ENCODE data around the gene PRKRA.
"Not testable (repeated sequence)": the region's sequence is repeated elsewhere in the genome, so short reads cannot be mapped to it uniquely, and the experiment has no call there.

Gene PRKRA

DNA sequence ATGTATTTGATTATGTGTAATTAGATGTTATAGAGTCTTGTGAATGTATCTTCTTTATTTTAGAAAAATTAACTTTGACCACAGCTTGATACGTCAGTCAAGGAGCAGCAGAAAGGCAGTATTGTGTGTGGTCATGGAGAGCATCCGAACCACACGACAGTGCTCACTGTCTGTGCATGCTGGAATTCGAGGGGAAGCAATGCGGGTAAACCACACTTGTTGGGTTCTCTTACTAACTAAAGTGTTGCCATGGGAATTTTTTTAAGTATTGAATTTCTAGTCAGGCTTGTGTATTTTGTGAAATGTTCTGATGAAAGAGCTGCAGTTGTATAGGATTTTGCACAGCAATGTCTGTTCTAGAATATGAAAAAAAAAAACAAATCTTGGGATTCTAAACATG, 5.0 kb upstream of the PRKRA start:
- DNase-seq = no peak

DNA sequence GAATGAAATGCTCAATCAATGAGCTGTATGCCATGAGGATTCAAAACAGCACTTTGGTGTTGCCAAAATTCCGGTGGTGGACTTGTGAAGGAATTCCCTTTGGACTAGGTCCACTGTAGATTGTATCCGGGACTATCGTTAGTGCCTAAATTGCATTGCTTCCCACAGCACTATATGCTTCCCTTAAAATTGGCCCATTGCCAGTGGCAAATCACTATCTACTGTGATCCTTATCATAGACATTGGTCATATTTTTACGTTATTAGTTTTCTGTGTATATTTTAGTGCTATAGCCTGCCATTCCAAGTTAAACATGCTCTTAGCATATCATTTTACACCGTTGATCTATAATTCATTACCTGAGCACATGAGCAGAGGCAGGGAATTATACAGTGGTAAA, 1.9 kb upstream of the PRKRA start:
- DNase-seq = no peak

DNA sequence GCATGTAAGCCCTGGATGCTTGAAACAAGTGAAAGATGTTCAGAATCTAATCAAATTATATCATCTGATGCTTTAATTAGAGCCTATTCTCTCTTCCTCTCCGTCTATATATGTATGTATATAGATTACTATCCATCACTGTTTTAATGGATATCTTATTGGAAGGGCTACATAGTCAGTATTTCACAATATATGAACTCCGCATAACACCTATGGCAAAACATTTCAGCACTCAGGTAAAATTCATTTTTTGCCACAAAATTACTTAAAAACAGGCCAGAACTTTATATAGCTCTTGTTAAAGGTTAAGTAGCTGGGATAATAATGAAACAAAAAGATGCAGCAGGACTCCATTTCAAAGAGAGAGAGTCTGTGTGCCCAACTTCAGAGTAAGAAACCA, 1.4 kb upstream of the PRKRA start:
- no peak for DNase-seq

DNA sequence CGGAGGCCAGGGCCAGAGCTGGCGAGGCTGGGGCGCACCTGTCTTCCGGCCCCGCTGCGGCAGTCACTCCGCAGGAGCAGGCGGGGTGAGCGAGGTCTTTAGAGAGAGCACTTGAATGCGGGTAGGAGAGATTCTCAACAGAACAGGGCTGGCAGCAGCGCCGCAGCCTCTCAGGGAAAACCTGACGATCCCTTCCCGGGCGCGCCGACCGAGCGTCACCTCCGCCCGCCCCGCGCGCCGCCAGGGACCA, 526 bp downstream of the PRKRA start:
- DNase-seq = no peak

DNA sequence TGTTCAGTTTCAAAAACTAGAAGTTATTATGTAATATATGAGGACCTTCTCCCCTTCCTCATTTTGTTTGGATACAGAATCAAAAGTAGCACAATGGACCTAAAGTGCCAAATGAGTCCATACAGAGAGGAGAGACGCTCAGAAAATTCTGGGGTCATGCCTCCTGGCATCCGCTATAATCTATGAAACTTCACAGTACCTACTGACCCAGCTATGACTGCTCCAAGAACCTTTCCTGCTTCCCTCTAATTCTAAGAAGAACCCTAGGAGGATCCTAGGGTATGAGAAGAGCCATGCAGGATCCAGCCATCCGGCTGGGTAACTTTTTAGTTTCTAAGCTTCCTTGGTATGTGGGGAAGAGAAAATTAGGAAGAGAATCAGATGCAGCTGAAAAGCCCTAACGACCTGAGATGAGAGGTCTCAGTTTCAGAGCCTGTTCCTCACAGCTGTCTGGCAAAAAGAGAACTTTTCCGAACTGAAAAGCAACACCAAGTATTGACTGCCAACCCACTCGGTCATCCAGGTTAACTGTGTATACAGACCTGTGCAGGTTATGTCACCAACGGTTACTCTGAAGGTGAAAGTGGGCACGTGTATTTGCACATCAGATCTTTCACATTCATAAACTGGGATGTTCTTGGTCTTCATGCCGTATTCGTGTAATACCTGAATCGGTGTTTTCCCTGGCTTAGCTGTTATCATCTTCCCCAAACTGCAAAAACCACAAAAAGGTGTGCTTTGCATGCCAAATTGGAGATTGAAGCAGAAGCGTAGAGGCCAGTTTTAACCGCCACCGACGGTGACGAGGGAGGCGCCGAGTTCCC, 1.1 kb downstream of the PRKRA start:
- no peak for DNase-seq

GRCh38 chr2:178448968-178449661, 1.9 kb downstream of the PRKRA start:
- no peak for DNase-seq

GRCh38 chr2:178441426-178441825, 9.5 kb downstream of the PRKRA start:
- DNase-seq = no peak

DNA sequence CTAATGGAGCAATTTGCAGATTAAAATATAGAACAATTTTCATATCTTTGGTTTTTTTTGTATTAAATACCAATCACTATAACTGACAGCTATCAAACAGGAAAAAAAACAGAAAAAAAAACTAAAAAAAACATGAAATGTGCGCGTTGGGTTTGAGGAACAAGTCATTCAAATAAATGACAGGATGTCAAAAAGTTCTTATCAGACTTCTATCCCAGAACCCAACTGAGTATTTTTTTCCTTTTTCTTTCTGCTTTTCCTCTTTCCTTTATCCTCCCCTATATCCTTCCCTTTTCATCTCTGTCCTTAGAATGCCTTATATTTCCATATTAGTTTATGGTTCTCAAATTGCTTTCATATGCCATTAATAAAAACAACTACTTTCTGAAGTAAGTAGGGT, 14.3 kb downstream of the PRKRA start:
- no peak for DNase-seq

DNA sequence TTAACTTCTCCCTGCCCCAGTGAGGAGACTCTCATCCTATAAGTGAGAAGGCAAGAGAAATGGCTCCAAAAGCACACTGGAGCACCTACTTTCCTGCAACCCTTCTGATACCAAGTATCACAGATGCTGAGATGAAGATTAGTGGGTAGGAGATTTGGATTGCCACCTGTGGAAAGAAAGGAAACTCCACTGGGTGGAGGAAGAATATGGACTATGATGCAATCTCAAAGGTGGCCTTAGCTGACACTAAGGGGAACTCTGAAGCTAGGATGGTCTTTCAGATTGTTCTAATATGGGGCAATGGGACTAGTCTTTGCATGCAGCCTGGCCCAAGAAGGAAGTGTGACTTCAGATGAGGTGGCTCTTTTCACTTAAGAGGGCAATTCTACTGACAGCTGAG, 21.6 kb downstream of the PRKRA start:
- DNase-seq = no peak

GRCh38 chr2:178428396-178428806, 22.6 kb downstream of the PRKRA start:
- no peak for DNase-seq

DNA sequence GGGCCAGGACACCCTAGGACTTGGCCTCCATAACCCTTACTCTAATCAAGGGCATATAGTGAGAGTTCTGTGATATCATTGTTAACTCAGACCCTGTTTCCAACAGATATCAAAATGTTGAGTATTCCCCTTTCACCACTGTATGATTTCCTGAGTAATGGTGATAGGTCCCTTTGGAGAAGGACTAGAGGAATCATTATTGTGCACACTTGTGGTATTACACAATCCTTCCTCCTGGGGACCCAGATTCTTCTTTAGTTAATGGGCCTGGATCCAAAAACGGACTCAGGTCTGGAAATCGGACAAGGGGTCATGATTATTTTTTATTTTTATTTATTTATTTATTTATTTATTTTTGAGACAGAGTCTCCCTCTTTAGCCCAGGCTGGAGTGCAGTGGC, 23.5 kb downstream of the PRKRA start:
- DNase-seq = no peak

DNA sequence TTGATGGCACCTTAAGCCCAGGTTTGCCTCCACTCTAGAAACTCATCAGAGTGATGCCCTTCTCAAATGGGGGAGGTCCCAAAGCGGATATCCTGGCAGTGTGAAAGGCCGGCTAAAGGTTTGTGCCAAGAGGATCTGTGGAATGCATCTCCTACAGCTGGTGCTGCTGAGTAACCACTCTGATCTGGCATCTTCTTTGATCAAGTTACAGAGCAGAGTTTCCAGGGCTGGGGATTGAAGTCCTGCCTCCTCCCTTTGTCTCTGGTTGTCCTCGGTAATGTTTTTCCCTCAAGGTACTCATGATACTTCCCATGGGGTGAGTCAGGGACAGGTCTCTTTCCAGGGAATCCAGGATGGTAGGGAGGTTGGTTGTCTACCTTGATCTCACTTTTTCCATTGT, 24.6 kb downstream of the PRKRA start:
- no peak for DNase-seq

GRCh38 chr2:178425255-178425827, 25.6 kb downstream of the PRKRA start:
- DNase-seq = no peak

DNA sequence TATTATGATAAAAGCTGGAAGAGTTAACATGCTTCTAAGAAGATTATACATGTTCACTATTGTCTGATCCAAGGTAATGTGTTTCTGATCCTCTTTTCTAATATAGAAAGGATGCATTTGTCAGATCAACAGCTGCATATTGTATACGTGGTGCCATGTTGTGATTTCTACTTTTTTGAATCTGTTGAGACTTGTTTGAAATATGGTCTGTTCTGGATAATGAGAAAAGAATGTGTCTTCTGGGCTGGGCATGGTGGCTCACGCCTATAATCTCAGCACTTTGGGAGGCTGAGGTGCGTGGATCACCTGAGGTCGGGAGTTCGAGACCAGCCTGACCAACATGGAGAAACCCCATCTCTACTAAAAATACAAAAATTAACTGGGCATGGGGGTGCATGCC, 27.2 kb downstream of the PRKRA start:
- not testable (repeated sequence) for DNase-seq

DNA sequence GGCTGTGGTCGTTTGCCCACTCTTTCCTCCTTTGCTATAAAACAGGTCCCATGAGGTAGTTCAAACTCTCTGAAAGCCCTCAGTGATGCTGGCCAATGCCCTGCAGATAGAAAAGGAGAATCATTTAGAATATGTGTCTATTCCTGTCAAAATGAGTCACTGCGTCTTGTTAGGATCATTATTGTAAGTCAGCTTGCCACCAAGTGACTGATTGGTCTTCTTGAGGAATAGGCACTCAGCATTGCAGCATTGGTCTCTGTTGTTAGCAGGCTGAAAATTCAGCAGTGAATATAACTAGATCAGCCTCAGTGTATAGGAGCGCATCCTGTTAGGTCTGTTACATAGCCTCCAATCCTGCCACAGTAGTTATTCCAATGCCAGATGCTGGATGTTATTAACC, 28.9 kb downstream of the PRKRA start:
- DNase-seq = no peak

DNA sequence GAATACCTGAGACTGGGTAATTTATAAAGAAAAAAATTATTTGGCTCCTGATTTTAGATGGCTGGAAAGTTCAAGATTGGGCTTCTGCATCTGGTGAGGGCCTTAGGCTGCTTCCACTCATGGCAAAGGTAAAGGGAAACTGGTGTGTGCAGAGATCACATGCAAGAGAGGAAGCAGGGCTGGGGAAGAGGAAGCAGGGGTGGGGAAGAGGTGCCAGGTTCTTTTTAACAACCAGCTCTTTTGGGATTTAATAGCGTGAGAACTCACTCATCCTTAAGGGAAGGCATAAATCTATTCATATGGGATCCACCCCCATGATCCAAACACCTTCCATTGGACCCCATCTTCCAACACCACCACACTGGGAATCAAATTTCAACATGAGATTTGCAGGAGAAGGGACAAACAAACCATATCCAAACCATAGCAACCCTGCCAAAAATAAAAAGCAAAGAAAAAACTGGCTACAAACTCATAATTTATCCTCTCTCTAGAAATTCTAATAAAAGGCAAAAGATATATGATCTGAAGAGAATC, 30.4 kb downstream of the PRKRA start:
- no peak for DNase-seq

DNA sequence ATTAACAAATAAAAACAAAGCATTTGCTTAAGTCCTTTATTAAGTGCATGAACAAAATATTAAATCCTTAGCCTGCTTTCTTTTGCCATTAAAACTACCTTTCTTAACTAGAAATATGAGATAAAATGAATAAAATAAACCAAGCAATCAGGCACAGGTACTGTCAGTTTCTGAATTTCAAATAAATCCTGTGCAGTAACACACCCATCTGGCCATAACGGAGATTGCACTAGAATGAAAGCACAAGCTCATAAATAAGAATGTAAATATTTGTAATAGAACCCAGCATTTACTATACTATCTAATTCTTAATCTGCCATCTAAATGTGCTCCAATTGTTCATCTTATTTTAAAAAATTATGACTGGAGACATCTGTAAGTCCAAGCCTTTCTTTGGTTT, 31.9 kb downstream of the PRKRA start:
- peak; percentile 5 for DNase-seq

DNA sequence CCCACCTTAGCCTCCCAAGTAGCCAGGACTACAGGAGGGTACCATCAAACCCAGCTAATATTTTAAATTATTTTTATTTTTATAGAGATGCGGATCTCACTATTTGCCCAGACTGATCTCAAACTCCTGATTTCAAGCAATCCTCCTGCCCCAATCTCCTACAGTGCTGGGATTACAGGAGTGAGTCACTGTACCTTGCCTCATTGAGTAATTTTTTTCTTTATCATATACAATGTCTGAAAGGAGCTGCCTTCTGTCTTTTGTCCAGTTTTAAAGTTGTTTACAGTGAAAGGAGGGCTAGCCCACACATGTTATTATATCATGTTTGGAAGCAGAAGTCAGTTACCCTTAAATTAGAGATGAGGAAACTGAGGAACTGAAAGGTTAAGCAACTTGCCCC, 32.5 kb downstream of the PRKRA start:
- no peak for DNase-seq

GRCh38 chr2:178417916-178418315, 33.1 kb downstream of the PRKRA start:
- DNase-seq = no peak

DNA sequence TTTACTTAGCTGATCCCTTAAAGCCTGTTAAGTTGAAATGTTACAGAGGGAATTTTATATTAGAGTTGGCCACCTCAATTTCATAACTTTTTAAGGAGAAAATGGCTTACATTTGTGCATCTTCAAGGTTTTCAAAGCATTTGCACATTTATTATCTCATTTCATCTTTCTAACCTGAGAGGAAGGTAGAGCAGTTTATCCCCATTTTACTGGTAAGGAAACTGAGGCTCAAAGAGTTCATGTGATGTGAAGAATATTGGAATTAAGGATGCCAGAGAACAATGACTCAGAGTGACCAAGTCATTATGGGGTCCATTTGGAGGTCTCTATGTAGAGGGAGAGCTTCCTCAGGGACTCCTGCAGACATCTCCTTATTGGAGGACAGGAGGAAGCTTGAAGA, 35.0 kb downstream of the PRKRA start:
- DNase-seq = no peak

- DNase-seq = peak; percentile 91
Observed at GRCh38 chr2:178414266-178415247, 36.4 kb downstream of the PRKRA start.

GRCh38 chr2:178413472-178414265, 37.3 kb downstream of the PRKRA start:
- DNase-seq = peak; percentile 86
